Testis (tissue), 3 donors: Measurements from ENCODE around the gene SHE. TPM values are rescaled to one million over a fixed set of nuclear protein-coding genes. Genes with fewer than 3 reads are reported as not detected.

Experiments
- DNase-seq: peaks from one replicate; pipeline ENCODE4 v3.0.0-alpha.2; 2019
- H3K27ac ChIP-seq, 2 donors: fragments of 200-600 bp; sonication (generic); one replicate each; pipeline ENCODE4 v1.5.1; 2019
- H3K27me3 ChIP-seq: fragments of 200-600 bp; sonication (generic); one replicate; pipeline ENCODE4 v1.5.1; 2019
- H3K36me3 ChIP-seq: fragments of 200-600 bp; sonication (generic); one replicate; pipeline ENCODE4 v1.5.1; 2017; ENCODE audit warnings: low read depth; ENCODE audit errors: missing control alignments
- H3K4me1 ChIP-seq: fragments of 200-600 bp; sonication (generic); one replicate; pipeline ENCODE4 v1.5.1; 2019
- H3K4me3 ChIP-seq, 2 donors: fragments of 200-600 bp; sonication (generic); one replicate each; pipeline ENCODE4 v1.5.1; 2017 to 2019
- H3K9me3 ChIP-seq: fragments of 200-600 bp; sonication (generic); one replicate; pipeline ENCODE4 v1.5.1; 2017
- CTCF ChIP-seq, 3 experiments: fragments of 450-650 bp in 2 of 3; fragments of 200-600 bp in 1 of 3; sonication (generic) in 1 of 3; IDR thresholded peaks; one replicate each; pipeline ENCODE4 v1.5.1; 2016 to 2019; ENCODE audit warnings: antibody characterized with exemption in 3 of 3, mild to moderate bottlenecking in 2 of 3, moderate library complexity in 1 of 3
- POLR2A ChIP-seq: fragments of 450-650 bp; IDR thresholded peaks from one replicate; pipeline ENCODE4 v1.6.1; 2017; ENCODE audit warnings: antibody characterized with exemption, mild to moderate bottlenecking, moderate library complexity
- WGBS, 2 donors: methylation state at CpG; one replicate each; pipeline ENCODE4 v1.1.5; 2018; 5-methylcytosine and 5-hydroxymethylcytosine counted together
- intact Hi-C: fragments of 100-400 bp; cut with DNase I; formaldehyde crosslinking; loops from one replicate; pipeline ENCODE4 v1.15.1; 2023; ENCODE audit warnings: low total_unique reads
- polyA plus RNA-seq: library from polyadenylated mRNA; stranded (reverse); fragments of 350-450 nt; fragmentation: Illumina TruSeq; extraction: RNeasy Lipid Tissue Mini Kit (QIAGEN cat#74804); gene quantifications from one replicate; pipeline ENCODE4 v1.2.3, GENCODE V29; 2014; ENCODE audit warnings: low read depth, low replicate concordance; ENCODE audit not compliant: insufficient read depth
- total RNA-seq, 2 donors: library from RNA; depleted of rRNA; stranded (reverse); fragments of >200 nt; gene quantifications; one replicate each; pipeline ENCODE4 v1.2.3, GENCODE V29; 2016

Gene SHE
- total and polyA plus RNA-seq, 3 donors from 2014 or later, result 50.9 to 57.9 (median 53.7) TPM

GRCh38 chr1:154467434-154468102 lies 34.6 kb downstream of the SHE start:
- Histone ChIP-seq H3K27ac (peak overlapping the region in 1 of 2 donors; percentile 48), H3K4me3 (no peak overlapping the region), H3K4me1 (peaks cover 15% of the 10 kb centered on the region), H3K9me3 (no peaks in the 10 kb centered on the region), H3K27me3 (no peaks in the 10 kb centered on the region), H3K36me3 (no peaks in the 10 kb centered on the region)
- 91% methylated on average over 11 of the region's 11 CpGs for WGBS, 2 donors
- TF ChIP-seq POLR2A, result no peak
- no peak for TF ChIP-seq CTCF (IDR thresholded peaks at IDR 0.05)
- no peak for DNase-seq
- intact Hi-C loops, result no loop called here

GRCh38 chr1:154466921-154467417 lies 35.2 kb downstream of the SHE start:
- H3K27ac ChIP-seq, result peak overlapping the region in 1 of 2 donors; percentile 48
- TF ChIP-seq CTCF (IDR thresholded peaks at IDR 0.05) (peak in 2 of 3 experiments; percentile 23 to 28), POLR2A (no peak)
- DNase-seq, result peak; percentile 56
- 37 to 40% methylated on average over 8 of the region's 8 CpGs for WGBS, 2 donors
- no peaks in the 10 kb centered on the region for H3K27me3 ChIP-seq
- H3K36me3 ChIP-seq, result no peaks in the 10 kb centered on the region
- intact Hi-C loops, result no loop called here
- H3K4me3 ChIP-seq, result no peak overlapping the region
- peaks cover 15% of the 10 kb centered on the region for H3K4me1 ChIP-seq
- H3K9me3 ChIP-seq, result no peaks in the 10 kb centered on the region

GRCh38 chr1:154466206-154466605 lies 36.0 kb downstream of the SHE start:
- WGBS, 2 donors, result 54 to 66% methylated on average over 3 of the region's 3 CpGs
- Histone ChIP-seq H3K4me3 (no peak overlapping the region), H3K27ac (peak overlapping the region; percentile 29 to 48), H3K36me3 (no peaks in the 10 kb centered on the region), H3K4me1 (peaks cover 15% of the 10 kb centered on the region), H3K27me3 (no peaks in the 10 kb centered on the region), H3K9me3 (no peaks in the 10 kb centered on the region)
- no peak for DNase-seq
- TF ChIP-seq POLR2A (no peak), CTCF (IDR thresholded peaks at IDR 0.05) (no peak)
- intact Hi-C loops, result no loop called here

- intact Hi-C loops, result no loop called here
- no peak overlapping the region for H3K4me3 ChIP-seq
- peak overlapping the region; percentile 29 to 48 for H3K27ac ChIP-seq
- no peaks in the 10 kb centered on the region for H3K9me3 ChIP-seq
- peaks cover 15% of the 10 kb centered on the region for H3K4me1 ChIP-seq
- TF ChIP-seq POLR2A, result no peak
- no peak for TF ChIP-seq CTCF (IDR thresholded peaks at IDR 0.05)
- DNase-seq, result no peak
- no peaks in the 10 kb centered on the region for H3K27me3 ChIP-seq
- no peaks in the 10 kb centered on the region for H3K36me3 ChIP-seq
- 84 to 85% methylated on average over 7 to 8 of the region's 8 CpGs for WGBS, 2 donors
These were observed 36.5 kb downstream of the SHE start for GRCh38 chr1:154465621-154466195.
